Heart right ventricle (tissue), 16 donors: Measurements from ENCODE around the gene PIP5K1B. TPM values are rescaled to one million over a fixed set of nuclear protein-coding genes. Genes with fewer than 3 reads are reported as not detected.

ENCODE experiments used
- ATAC-seq, 8 donors: fragments of 200-7000 bp; cut with Tn5 transposase; one replicate each; pipeline ENCODE4 v1.9.1; 2020; ENCODE audit warnings: mild to moderate bottlenecking in 8 of 8, moderate library complexity in 8 of 8, moderate number of reproducible peaks in 1 of 8
- DNase-seq, 2 donors: peaks; one replicate each; pipeline ENCODE4 v3.0.0-alpha.2; 2020
- H3K27ac ChIP-seq, 10 donors: fragments of 200-600 bp; sonication (generic) in 2 of 10; one replicate each; pipeline versions ENCODE4 v1.5.0 to v1.8.0; 2020 to 2022; ENCODE audit warnings: mild to moderate bottlenecking in 3 of 10
- H3K27me3 ChIP-seq, 7 donors: fragments of 200-600 bp; one replicate each; pipeline ENCODE4 v1.8.0; 2021 to 2022; ENCODE audit warnings: mild to moderate bottlenecking in 2 of 7
- H3K36me3 ChIP-seq, 9 donors: fragments of 200-600 bp; sonication (generic) in 1 of 9; one replicate each; pipeline versions ENCODE4 v1.5.0 to v1.8.0; 2020 to 2022; ENCODE audit warnings: mild to moderate bottlenecking in 2 of 9
- H3K4me1 ChIP-seq, 9 donors: fragments of 200-600 bp; sonication (generic) in 1 of 9; one replicate each; pipeline versions ENCODE4 v1.5.0 to v1.8.0; 2020 to 2022; ENCODE audit warnings: mild to moderate bottlenecking in 4 of 9
- H3K4me3 ChIP-seq, 10 donors: fragments of 200-600 bp; sonication (generic) in 2 of 10; one replicate each; pipeline versions ENCODE4 v1.5.0 to v1.8.0; 2020 to 2022; ENCODE audit warnings: mild to moderate bottlenecking in 7 of 10, moderate library complexity in 2 of 10
- H3K9me3 ChIP-seq, 11 donors: fragments of 200-600 bp in 10 of 11; sonication (generic) in 2 of 11; one replicate each; pipeline versions ENCODE4 v1.5.0 to v1.8.0; 2013 to 2022; ENCODE audit warnings: mild to moderate bottlenecking in 2 of 11, control low read depth in 1 of 11, moderate library complexity in 1 of 11
- CTCF ChIP-seq, 9 donors: fragments of 200-600 bp; sonication (generic) in 2 of 9; IDR thresholded peaks; one replicate each; pipeline versions ENCODE4 v1.5.0 to v1.8.0; 2021 to 2022; ENCODE audit warnings: antibody characterized with exemption in 9 of 9, mild to moderate bottlenecking in 5 of 9, moderate library complexity in 1 of 9
- WGBS, 2 donors: extraction: QIAGEN DNeasy Blood & Tissue Kit; methylation state at CpG; one replicate each; pipeline ENCODE4 v1.1.7; 2013; ENCODE audit warnings: inconsistent platforms in 1 of 2; 5-methylcytosine and 5-hydroxymethylcytosine counted together
- intact Hi-C, 10 donors: fragments of 100-400 bp; cut with DNase I; formaldehyde crosslinking; loops; one replicate each; pipeline versions ENCODE4 v1.11.1 to v1.14.2; 2022
- polyA plus RNA-seq, 2 donors: library from polyadenylated mRNA; stranded (reverse); fragments of 200-250 nt; gene quantifications; one replicate each; pipeline ENCODE4 v1.2.3, GENCODE V29; 2013
- total RNA-seq, 10 donors: library from RNA; stranded (reverse); fragmentation: NEBNext Ultra II Directional in 3 of 10; extraction: Animal tissue kit (Norgen Biotek cat#: 25700) in 3 of 10; gene quantifications; one replicate each; pipeline versions ENCODE4 v1.2.1 to v1.2.4, GENCODE V29; 2021 to 2023
- donor health status: Arrhythmogenic right ventricular cardiomyopathy.
- donor health status: ischemic (EF 13 %, LVEDD 7.1; RV severe dilation, severe dysfunction).
- donor health status: healthy with polysubstance abuse.
- donor health status: DM: no; HTN: yes; CAD: no.
- donor health status: DM: no; HTN: no; CAD: no.
- donor health status: ischemic (EF 25% LVEDD 6.9; RV normal size, moderate dysfunction).
- donor health status: ischemic (EF 25% LVEDD 5.7; RV mildly dilated, moderate dysfunction).
- donor health status: healthy.
- donor health status: DM: yes; HTN: yes; CAD: no.
- donor health status: Ischemic cardiomyopathy.
- donor health status: ischemic (EF 35%, LVEDD 5.7; RV mildly dilated, moderate dysfunction).
- donor health status: nonischemic (EF 11% LVEDD 7.7; RV severe dilation, severe dysfunction).
- donor health status: DM: yes; HTN: yes; CAD: no.
- donor health status: PGD.
- donor health status: ischemic (EF 29% LVEDD 5.4; RV normal size, mild dysfunction).
- donor health status: nonischemic (EF 23%, LVEDD 6.1; RV moderate dilation, normal function).

The PIP5K1B gene
- total and polyA plus RNA-seq, 12 donors, result 5.6 to 90.8 (median 48.1) TPM

DNA sequence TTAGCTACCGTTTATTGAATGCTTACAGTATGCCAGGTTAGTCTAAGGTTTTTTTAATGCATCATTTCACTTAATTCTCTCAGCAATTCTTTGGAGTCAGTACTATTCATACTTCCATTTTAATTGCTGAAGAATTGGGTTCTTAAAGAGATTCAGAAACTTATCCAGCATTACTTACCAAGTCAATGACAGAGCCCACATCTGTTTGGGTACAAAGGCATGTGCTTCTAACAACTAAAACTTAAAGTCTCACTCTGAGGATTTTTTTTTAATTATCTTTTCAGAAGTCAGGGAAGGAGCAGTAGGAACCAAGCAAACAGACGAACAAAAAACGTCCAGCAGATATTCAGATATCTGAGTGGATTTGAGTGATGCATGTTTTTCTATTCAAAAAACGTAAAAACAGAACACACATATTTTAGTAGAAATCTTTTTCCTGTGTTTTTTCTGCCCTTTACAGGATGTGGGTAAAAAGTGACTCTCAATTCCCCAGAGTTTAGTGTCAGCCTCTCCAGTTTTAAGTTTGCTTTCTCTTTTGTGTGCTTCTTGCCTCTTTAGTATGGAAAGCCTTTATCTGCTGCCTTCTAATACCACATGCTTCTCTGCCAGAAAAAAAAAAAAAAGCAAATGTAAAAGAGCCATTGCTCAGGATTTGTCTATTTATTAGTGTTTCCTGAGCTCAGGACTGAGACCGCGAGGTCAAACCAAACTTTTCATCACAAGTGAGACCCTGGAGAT is 190.9 kb downstream of the PIP5K1B start:
- intact Hi-C loops, result loop anchor here in 2 of 10 donors (10.0 kb wide), 3 partner anchors 59 to 111 kb away; a partner anchor contains a TSS
- H3K4me3 ChIP-seq, result peak overlapping the region in 4 of 10 donors; percentile 4 to 26 (median 10)

GRCh38 chr9:68896486-68896885 is 191.4 kb downstream of the PIP5K1B start:
- peak; percentile 63 to 87 (median 76) for ATAC-seq
- intact Hi-C loops, result loop anchor here in 2 of 10 donors (10.0 kb wide), 3 partner anchors 58 to 112 kb away; a partner anchor contains a TSS
- no peak for TF ChIP-seq CTCF (IDR thresholded peaks at IDR 0.05)
- WGBS, 2 donors, result 36 to 39% methylated on average over 1 of the region's 1 CpG
- DNase-seq, result peak in 1 of 2 donors; percentile 14
- H3K36me3 ChIP-seq, result no peaks in the 10 kb centered on the region
- no peaks in the 10 kb centered on the region for H3K27me3 ChIP-seq
- H3K9me3 ChIP-seq, result no peaks in the 10 kb centered on the region
- peaks cover 0 to 61% (median 32%) of the 10 kb centered on the region in 9 donors for H3K4me1 ChIP-seq
- H3K27ac ChIP-seq, result peak overlapping the region in 8 of 10 donors; percentile 13 to 67 (median 50)
- peak overlapping the region in 1 of 10 donors; percentile 26 for H3K4me3 ChIP-seq

More for the DNA sequence above, 190.9 kb downstream of the PIP5K1B start:
- ATAC-seq (peak in 7 of 8 donors; percentile 60 to 80 (median 63)), DNase-seq (no peak)
- Histone ChIP-seq H3K27me3 (no peaks in the 10 kb centered on the region), H3K36me3 (no peaks in the 10 kb centered on the region), H3K4me1 (peaks cover 0 to 61% (median 32%) of the 10 kb centered on the region in 9 donors), H3K27ac (peak overlapping the region in 9 of 10 donors; percentile 13 to 67 (median 49)), H3K9me3 (no peaks in the 10 kb centered on the region)
- 26 to 39% methylated on average over 6 of the region's 6 CpGs for WGBS, 2 donors
- no peak for TF ChIP-seq CTCF (IDR thresholded peaks at IDR 0.05)

GRCh38 chr9:68897577-68898145 is 192.6 kb downstream of the PIP5K1B start:
- Histone ChIP-seq H3K4me1 (peaks cover 0 to 61% (median 32%) of the 10 kb centered on the region in 9 donors), H3K36me3 (no peaks in the 10 kb centered on the region), H3K9me3 (no peaks in the 10 kb centered on the region), H3K27ac (peak overlapping the region in 5 of 10 donors; percentile 35 to 67 (median 50)), H3K27me3 (no peaks in the 10 kb centered on the region), H3K4me3 (no peak overlapping the region)
- no peak for TF ChIP-seq CTCF (IDR thresholded peaks at IDR 0.05)
- 33 to 41% methylated on average over 5 of the region's 5 CpGs for WGBS, 2 donors
- ATAC-seq, result peak in 3 of 8 donors; percentile 18 to 45 (median 30)
- intact Hi-C loops, result loop anchor here in 2 of 10 donors (10.0 kb wide), 3 partner anchors 57 to 113 kb away; a partner anchor contains a TSS
- DNase-seq, result peak in 1 of 2 donors; percentile 12

DNA sequence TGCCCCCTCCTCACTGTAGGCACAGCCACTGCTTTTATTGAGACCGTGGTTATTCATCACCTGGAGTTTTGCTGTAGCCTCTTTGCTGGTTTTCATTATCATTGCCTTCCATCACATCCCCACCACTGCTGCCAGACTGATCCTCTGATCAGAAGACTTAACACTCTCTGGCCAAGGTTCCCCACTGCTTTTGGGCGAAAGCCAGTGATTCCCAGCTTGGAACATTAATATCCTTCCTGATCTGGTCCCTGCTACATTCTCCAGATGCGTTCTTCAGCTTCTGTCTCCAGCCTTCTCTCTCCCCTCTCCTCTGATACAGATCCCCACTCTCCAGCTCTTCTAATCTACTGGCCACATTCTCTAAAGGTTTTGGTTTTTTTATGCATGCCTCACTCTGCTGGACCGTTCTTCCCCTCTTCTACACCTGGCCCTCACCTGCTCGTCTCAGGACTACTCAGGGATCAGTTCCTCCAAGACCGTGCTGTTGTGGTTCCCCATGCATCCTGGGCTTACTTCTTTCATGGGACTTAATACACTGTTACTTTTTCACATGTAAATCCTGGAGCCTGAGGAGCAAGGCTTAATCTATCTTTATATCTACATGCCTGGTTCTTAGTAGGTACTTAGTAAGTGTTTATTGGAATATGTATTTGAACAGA is 193.9 kb downstream of the PIP5K1B start:
- Histone ChIP-seq H3K36me3 (no peaks in the 10 kb centered on the region), H3K4me3 (no peak overlapping the region), H3K9me3 (no peaks in the 10 kb centered on the region), H3K27me3 (no peaks in the 10 kb centered on the region), H3K27ac (peak overlapping the region in 5 of 10 donors; percentile 11 to 67 (median 22)), H3K4me1 (peaks cover 0 to 60% (median 35%) of the 10 kb centered on the region in 9 donors)
- no peak for DNase-seq
- TF ChIP-seq CTCF (IDR thresholded peaks at IDR 0.05), result no peak
- ATAC-seq, result peak in 1 of 8 donors; percentile 21
- intact Hi-C loops, result loop anchor here in 2 of 10 donors (10.0 kb wide), 3 partner anchors 56 to 114 kb away; a partner anchor contains a TSS
- WGBS, 2 donors, result 65 to 70% methylated on average over 6 of the region's 6 CpGs
